H1 (cell line): ENCODE results near the gene TYW5. TPM values are rescaled to one million over a fixed set of nuclear protein-coding genes. Genes with fewer than 3 reads are reported as not detected.

Source experiments
- CTCF ChIA-PET: fragments of 300-600 bp; sonication (Branson Sonifier 250); formaldehyde crosslinking; loops from one replicate; lab custom pipeline; 2021; ENCODE audit not compliant: partially characterized antibody; lab: Charles Lee
- POLR2A ChIA-PET: fragments of 300-600 bp; sonication (Branson Sonifier 250); formaldehyde crosslinking; loops from one replicate; lab custom pipeline; 2021; ENCODE audit warnings: inconsistent platforms; ENCODE audit not compliant: partially characterized antibody; lab: Charles Lee
- DNase-seq, 2 experiments: peaks; one replicate each; pipeline versions ENCODE4 v3.0.0 to v3.0.0-alpha.2; 2010 to 2022; ENCODE audit warnings: low spot score in 2 of 2, low read depth in 1 of 2, mixed read lengths in 1 of 2
- FAIRE-seq: peaks from 2 replicates; lab custom pipeline; 2011; peaks lifted over from hg19 to GRCh38; lab: Jason Lieb, UNC
- H2AFZ ChIP-seq: 2 replicates; pipeline ENCODE4 v1.8.1; 2012; ENCODE audit warnings: low read length, inconsistent platforms
- H2AK5ac ChIP-seq: 2 replicates; pipeline ENCODE4 v1.6.1; 2013; ENCODE audit warnings: low read depth, low read length
- H2BK120ac ChIP-seq: replicated peaks from 2 replicates; pipeline ENCODE3; 2013; ENCODE audit warnings: low read depth, low read length, inconsistent platforms
- H2BK12ac ChIP-seq: 2 replicates; pipeline ENCODE4 v1.6.1; 2013; ENCODE audit warnings: low read depth, low read length
- H2BK15ac ChIP-seq: 2 replicates; pipeline ENCODE4 v1.6.1; 2013; ENCODE audit warnings: low read length
- H2BK20ac ChIP-seq: 2 replicates; pipeline ENCODE4 v1.6.1; 2013; ENCODE audit warnings: low read length
- H2BK5ac ChIP-seq: 2 replicates; pipeline ENCODE4 v1.6.1; 2013; ENCODE audit warnings: low read depth, low read length
- H3K14ac ChIP-seq: 2 replicates; pipeline ENCODE4 v1.6.1; 2013; ENCODE audit warnings: inconsistent platforms; ENCODE audit not compliant: insufficient read length
- H3K18ac ChIP-seq: 2 replicates; pipeline ENCODE4 v1.6.1; 2013; ENCODE audit warnings: low read length; ENCODE audit errors: extremely low read depth
- H3K23ac ChIP-seq: 2 replicates; pipeline ENCODE4 v1.6.1; 2013; ENCODE audit warnings: inconsistent platforms; ENCODE audit not compliant: insufficient read length
- H3K23me2 ChIP-seq: 2 replicates; pipeline ENCODE4 v1.6.1; 2013; ENCODE audit warnings: low read depth, low read length
- H3K27ac ChIP-seq: 2 replicates; pipeline ENCODE4 v1.6.1; 2011; ENCODE audit warnings: low read depth, low read length, inconsistent platforms
- H3K27me3 ChIP-seq, 4 experiments: replicated peaks in 1 of 4; 1 replicate in 1 of 4; 2 replicates in 3 of 4; pipeline versions ENCODE4 v1.6.1 to v1.8.1; 2011 to 2013; ENCODE audit warnings: low read length in 3 of 4, mild to moderate bottlenecking in 3 of 4, inconsistent platforms in 2 of 4, mixed read lengths in 2 of 4, moderate library complexity in 1 of 4; ENCODE audit not compliant: control insufficient read depth in 3 of 4, insufficient read depth in 3 of 4; ENCODE audit errors: extremely low read depth in 1 of 4
- H3K36me3 ChIP-seq, 4 experiments: 2 replicates each; pipeline versions ENCODE4 v1.6.1 to v1.8.1; 2011 to 2013; ENCODE audit warnings: mild to moderate bottlenecking in 4 of 4, low read length in 3 of 4, moderate library complexity in 2 of 4, control low read depth in 1 of 4, inconsistent platforms in 1 of 4; ENCODE audit not compliant: insufficient read depth in 4 of 4, control insufficient read depth in 2 of 4
- H3K4ac ChIP-seq: replicated peaks from 2 replicates; pipeline ENCODE3; 2013; ENCODE audit warnings: low read length, low read depth, mixed read lengths, inconsistent platforms; ENCODE audit not compliant: insufficient read length
- H3K4me1 ChIP-seq, 4 experiments: replicated peaks in 1 of 4; 1 replicate in 1 of 4; 2 replicates in 3 of 4; pipeline versions ENCODE4 v1.6.1 to v1.8.1; 2011 to 2013; ENCODE audit warnings: low read length in 3 of 4, inconsistent platforms in 2 of 4, mixed read lengths in 1 of 4; ENCODE audit not compliant: insufficient read depth in 4 of 4, control insufficient read depth in 3 of 4
- H3K4me2 ChIP-seq, 2 experiments: 2 replicates each; pipeline versions ENCODE4 v1.6.1 to v1.8.1; 2011 to 2013; ENCODE audit warnings: low read depth in 2 of 2, low read length in 2 of 2, control low read depth in 1 of 2, inconsistent platforms in 1 of 2, mild to moderate bottlenecking in 1 of 2; ENCODE audit not compliant: insufficient read depth in 1 of 2
- H3K4me3 ChIP-seq, 4 experiments: fragments of 200-600, 300-600 bp in 1 of 4; sonication (generic), shearing (Covaris generic), sonication (Bioruptor Twin) in 1 of 4; 2 replicates each; pipeline versions ENCODE4 v1.5.1 to v1.8.1; 2011 to 2016; ENCODE audit warnings: low read length in 4 of 4, low read depth in 3 of 4, control low read depth in 2 of 4, inconsistent platforms in 2 of 4, mild to moderate bottlenecking in 2 of 4, mixed read lengths in 1 of 4, moderate library complexity in 1 of 4; ENCODE audit not compliant: insufficient read depth in 2 of 4; ENCODE audit errors: extremely low read depth in 1 of 4
- H3K56ac ChIP-seq: replicated peaks from 2 replicates; pipeline ENCODE3; 2013; ENCODE audit warnings: low read depth, mild to moderate bottlenecking, mixed read lengths, low read length, inconsistent platforms; ENCODE audit not compliant: insufficient read length
- H3K79me1 ChIP-seq: 2 replicates; pipeline ENCODE4 v1.6.1; 2013; ENCODE audit warnings: low read depth, low read length, control low read depth
- H3K79me2 ChIP-seq, 2 experiments: 2 replicates each; pipeline versions ENCODE4 v1.6.1 to v1.8.1; 2012 to 2013; ENCODE audit warnings: low read length in 2 of 2, mild to moderate bottlenecking in 2 of 2, inconsistent platforms in 1 of 2; ENCODE audit not compliant: insufficient read depth in 2 of 2, control insufficient read depth in 1 of 2
- H3K9ac ChIP-seq, 4 experiments: replicated peaks in 1 of 4; 1 replicate in 1 of 4; 2 replicates in 3 of 4; pipeline versions ENCODE4 v1.6.1 to v1.8.1; 2011 to 2013; ENCODE audit warnings: low read depth in 3 of 4, low read length in 3 of 4, control low read depth in 2 of 4, mild to moderate bottlenecking in 2 of 4, moderate library complexity in 2 of 4, inconsistent platforms in 1 of 4; ENCODE audit errors: extremely low read depth in 1 of 4
- H3K9me3 ChIP-seq, 2 experiments: 2 replicates each; pipeline versions ENCODE4 v1.6.1 to v1.8.1; 2012 to 2013; ENCODE audit warnings: mild to moderate bottlenecking in 2 of 2, moderate library complexity in 2 of 2, control low read depth in 1 of 2, inconsistent platforms in 1 of 2, low read depth in 1 of 2, low read length in 1 of 2, mixed read lengths in 1 of 2; ENCODE audit not compliant: insufficient read depth in 2 of 2
- H4K20me1 ChIP-seq, 2 experiments: replicated peaks in 1 of 2; 2 replicates each; pipeline versions ENCODE3 to v1.8.1; 2011 to 2013; ENCODE audit warnings: inconsistent platforms in 2 of 2, low read length in 2 of 2, mild to moderate bottlenecking in 1 of 2; ENCODE audit not compliant: insufficient read depth in 2 of 2, control insufficient read depth in 1 of 2
- H4K5ac ChIP-seq: 2 replicates; pipeline ENCODE4 v1.6.1; 2013; ENCODE audit warnings: low read length, low read depth, mixed read lengths, inconsistent platforms; ENCODE audit not compliant: insufficient read length
- H4K8ac ChIP-seq: 2 replicates; pipeline ENCODE4 v1.8.0; 2013; ENCODE audit warnings: mild to moderate bottlenecking, moderate library complexity, low read length, inconsistent platforms; ENCODE audit not compliant: insufficient read depth; ENCODE audit errors: extremely low read depth
- H4K91ac ChIP-seq: replicated peaks from 2 replicates; pipeline ENCODE3; 2013; ENCODE audit warnings: low read length, mixed read lengths, inconsistent platforms; ENCODE audit not compliant: insufficient read length
- ASH2L ChIP-seq: fragments of 200-600, 300-600 bp; sonication (generic); IDR thresholded peaks from one replicate; pipeline ENCODE4 v1.7.1; 2017; ENCODE audit warnings: low read length
- BCL11A ChIP-seq, 2 experiments: IDR thresholded peaks; one replicate each; pipeline ENCODE4 v1.6.1; 2011; ENCODE audit warnings: low read depth in 2 of 2, low read length in 2 of 2, mild to moderate bottlenecking in 2 of 2
- CTBP2 ChIP-seq: IDR thresholded peaks from 2 replicates; pipeline ENCODE4 v1.7.0; 2011; ENCODE audit warnings: borderline replicate concordance, mild to moderate bottlenecking, moderate library complexity, mixed read lengths, low read length; ENCODE audit not compliant: insufficient read depth, insufficient read length
- EZH2 ChIP-seq: fragments of 200-600 bp; sonication (generic); IDR thresholded peaks from 2 replicates; pipeline ENCODE4 v1.7.1; 2012; ENCODE audit warnings: low read depth, mild to moderate bottlenecking, moderate library complexity, low read length, inconsistent platforms; ENCODE audit not compliant: severe bottlenecking
- FOSL1 ChIP-seq: IDR thresholded peaks from 2 replicates; pipeline ENCODE4 v1.6.1; 2011; ENCODE audit warnings: mild to moderate bottlenecking, low read depth, low read length, moderate library complexity; ENCODE audit not compliant: insufficient read depth
- JUND ChIP-seq: IDR thresholded peaks from 2 replicates; pipeline ENCODE4 v1.6.1; 2011; ENCODE audit warnings: mild to moderate bottlenecking, improper control_type of control experiment, low read length
- MAFK ChIP-seq: IDR thresholded peaks from 2 replicates; pipeline ENCODE4 v1.6.1; 2012; ENCODE audit warnings: low read depth, mild to moderate bottlenecking, improper control_type of control experiment, low read length
- NRF1 ChIP-seq: IDR thresholded peaks from 2 replicates; pipeline ENCODE4 v1.6.1; 2011; ENCODE audit warnings: mild to moderate bottlenecking, low read depth, low read length, improper control_type of control experiment
- RFX5 ChIP-seq: IDR thresholded peaks from 2 replicates; pipeline ENCODE4 v1.6.1; 2011; ENCODE audit warnings: low read depth, low read length, improper control_type of control experiment, borderline replicate concordance
- RNF2 ChIP-seq: fragments of 200-900, 300-1000 bp; sonication (generic); IDR thresholded peaks from 2 replicates; pipeline ENCODE4 v1.7.1; 2016; ENCODE audit warnings: borderline replicate concordance, low read depth, mild to moderate bottlenecking, antibody characterized with exemption, low read length; ENCODE audit not compliant: poor library complexity, severe bottlenecking; ENCODE audit errors: missing control alignments
- SP4 ChIP-seq: IDR thresholded peaks from 2 replicates; pipeline ENCODE4 v1.6.1; 2012; ENCODE audit warnings: low read length, inconsistent platforms
- SRF ChIP-seq: IDR thresholded peaks from 2 replicates; pipeline ENCODE4 v1.6.1; 2011; ENCODE audit warnings: mild to moderate bottlenecking, low read depth, low read length, moderate library complexity
- TAF7 ChIP-seq: optimal IDR thresholded peaks from 2 replicates; pipeline ENCODE3; 2011; ENCODE audit warnings: low read depth, mild to moderate bottlenecking, inconsistent platforms, low read length, moderate library complexity, borderline replicate concordance
- WGBS, 2 experiments: shearing (Covaris generic) in 1 of 2; methylation state at CpG; one replicate each; pipeline versions ENCODE4 v1.1.6 to v1.1.7; 2013 to 2015; ENCODE audit warnings: low lambda C conversion rate in 2 of 2, mixed read lengths in 2 of 2, inconsistent platforms in 1 of 2, low coverage in 1 of 2, missing lambda C conversion rate in 1 of 2; ENCODE audit not compliant: insufficient replicate concordance in 2 of 2, insufficient coverage in 1 of 2, insufficient read length in 1 of 2; ENCODE audit errors: extremely low coverage in 1 of 2, missing lambda C conversion rate in 1 of 2; 5-methylcytosine and 5-hydroxymethylcytosine counted together
- polyA plus RNA-seq, 7 experiments: library from polyadenylated mRNA; depleted of rRNA in 3 of 7; stranded (reverse) in 5 of 7; unstranded in 2 of 7; fragments of >200 nt in 5 of 7; fragments of 200-250 nt in 2 of 7; gene quantifications; 1 replicate in 5 of 7; 2 replicates in 1 of 7; 4 replicates in 1 of 7; pipeline versions ENCODE4 v1.2.1 to v1.2.3, GENCODE V29; 2011 to 2013; ENCODE audit warnings: missing spikeins in 2 of 7, mixed read lengths in 2 of 7
- total RNA-seq: library from RNA; stranded (reverse); fragmentation: NEBNext Ultra II Directional; extraction: Animal tissue kit (Norgen Biotek cat#: 25700); gene quantifications from 2 replicates; pipeline ENCODE4 v1.2.1, GENCODE V29; 2021
- TF ChIP-seq, protein P1 (sequence below): IDR thresholded peaks from 2 replicates; pipeline ENCODE4 v1.6.1; 2012; ENCODE audit warnings: inconsistent platforms

TYW5 gene
- total and polyA plus RNA-seq, 2 of the 8 experiments (the other 6 are each of a cell fraction or from before 2014, with no cell fraction given) = 5.4 to 11.3 TPM

DNA sequence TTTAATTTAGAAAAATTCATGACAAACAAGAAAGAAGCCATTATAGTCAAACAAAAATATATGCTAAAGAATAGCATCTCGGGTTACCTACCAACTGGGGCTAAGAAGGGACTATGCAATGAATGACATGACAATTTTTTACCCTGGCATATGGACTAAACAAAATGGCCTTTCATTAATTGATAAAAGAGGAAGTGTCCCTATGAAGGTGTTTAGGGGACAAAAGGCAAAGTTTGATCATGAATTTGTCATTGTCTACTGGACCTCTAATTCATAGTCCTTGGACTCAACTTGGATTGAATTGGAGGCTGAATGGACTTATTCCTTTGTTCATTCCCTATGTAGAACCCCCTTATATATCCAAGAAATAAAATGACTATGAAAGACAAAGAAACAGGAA, 12.8 kb upstream of the TYW5 start:
- Histone ChIP-seq H4K20me1 (peaks cover 0 to 3% of the 10 kb centered on the region in 2 experiments), H3K9ac (no peak overlapping the region; a peak in 1 of 7 replicates), H3K23ac (no peak overlapping the region), H2BK120ac (no peak overlapping the region), H3K56ac (no peak overlapping the region), H2AFZ (no peak overlapping the region), H4K5ac (no peak overlapping the region), H3K79me2 (no peaks in the 10 kb centered on the region), H3K36me3 (peaks cover 2 to 29% (median 8%) of the 10 kb centered on the region in 4 experiments; a peak in 5 of 8 replicates), H4K91ac (no peak overlapping the region), H3K4me2 (no peak overlapping the region), H3K27me3 (no peaks in the 10 kb centered on the region), H2BK5ac (no peak overlapping the region), H3K4me3 (no peak overlapping the region), H3K4me1 (no peaks in the 10 kb centered on the region), H2BK20ac (no peak overlapping the region), H4K8ac (no peak overlapping the region), H2BK12ac (no peak overlapping the region), H2AK5ac (no peak overlapping the region), H3K4ac (no peak overlapping the region), H3K14ac (no peak overlapping the region), H3K18ac (no peak overlapping the region), H2BK15ac (no peak overlapping the region), H3K9me3 (no peaks in the 10 kb centered on the region), H3K23me2 (no peaks in the 10 kb centered on the region), H3K27ac (no peak overlapping the region), H3K79me1 (no peaks in the 10 kb centered on the region)
- CTCF ChIA-PET = interaction anchor here (0.9 to 1.0 kb wide), 2 partner anchors 16 to 24 kb away, joined by 4 to 5 read pairs; no protein-coding TSS in a partner anchor
- no peak for FAIRE-seq
- TF ChIP-seq RNF2 (no peak), BCL11A (IDR thresholded peaks at IDR 0.05; ENCODE audit: low read depth in 2 of 2, low read length in 2 of 2) (no peak), ASH2L (no peak), CTBP2 (no peak), JUND (no peak), FOSL1 (no peak), RFX5 (no peak), NRF1 (no peak), EZH2 (no peak), MAFK (no peak), SRF (no peak), SP4 (no peak), TAF7 (no peak)
- TF ChIP-seq, protein P1, sequence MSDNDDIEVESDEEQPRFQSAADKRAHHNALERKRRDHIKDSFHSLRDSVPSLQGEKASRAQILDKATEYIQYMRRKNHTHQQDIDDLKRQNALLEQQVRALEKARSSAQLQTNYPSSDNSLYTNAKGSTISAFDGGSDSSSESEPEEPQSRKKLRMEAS = no peak
- POLR2A ChIA-PET = interaction anchor here (2.0 kb wide), 1 partner anchor 12 kb away, joined by 4 read pairs; no protein-coding TSS in a partner anchor
- WGBS, 2 experiments = 78% methylated on average over 1 of the region's 1 CpG; no CpG with 5 or more reads in 1 of the 2 experiments
- no peak for DNase-seq
